Lower leg skin (tissue), 4 donors: ENCODE results near the gene POLR1C. TPM values are rescaled to one million over a fixed set of nuclear protein-coding genes. Genes with fewer than 3 reads are reported as not detected.
A peak's percentile ranks its signal among the peaks of the same experiment; 100 is the strongest.
"Not testable (repeated sequence)": the region's sequence is repeated elsewhere in the genome, so short reads cannot be mapped to it uniquely, and the experiment has no call there.

Experiments used
- DNase-seq, 2 donors: peaks; one replicate each; pipeline ENCODE4 v3.0.0-alpha.2; 2019; ENCODE audit warnings: low spot score in 2 of 2
- H3K4me3 ChIP-seq: fragments of 200-600 bp; sonication (generic); 2 replicates; pipeline ENCODE4 v1.5.1; 2017; ENCODE audit warnings: mild to moderate bottlenecking, low read depth; ENCODE audit not compliant: poor library complexity, severe bottlenecking
- POLR2A ChIP-seq, 2 donors: fragments of 450-650 bp; IDR thresholded peaks; one replicate each; pipeline ENCODE4 v1.6.1; 2016 to 2017; ENCODE audit warnings: antibody characterized with exemption in 2 of 2, mild to moderate bottlenecking in 1 of 2, moderate library complexity in 1 of 2
- WGBS, 2 donors: methylation state at CpG; one replicate each; pipeline ENCODE4 v1.1.5; 2018; 5-methylcytosine and 5-hydroxymethylcytosine counted together
- intact Hi-C: fragments of 100-400 bp; cut with DNase I; formaldehyde crosslinking; loops from one replicate; pipeline ENCODE4 v1.15.0; 2023; ENCODE audit warnings: low total_unique reads
- total RNA-seq, 4 donors: library from RNA; depleted of rRNA; stranded (reverse); fragments of >200 nt; gene quantifications; one replicate each; pipeline ENCODE4 v1.1.0, GENCODE V29; 2016
- TF ChIP-seq, protein P1 (sequence below), 3 donors: fragments of 450-650 bp; IDR thresholded peaks; one replicate each; pipeline ENCODE4 v1.5.1; 2016; ENCODE audit warnings: antibody characterized with exemption in 3 of 3, mild to moderate bottlenecking in 3 of 3, moderate library complexity in 2 of 3

The POLR1C gene
- total RNA-seq, 4 donors from 2014 or later: 29.7 to 38.0 (median 32.4) TPM

DNA sequence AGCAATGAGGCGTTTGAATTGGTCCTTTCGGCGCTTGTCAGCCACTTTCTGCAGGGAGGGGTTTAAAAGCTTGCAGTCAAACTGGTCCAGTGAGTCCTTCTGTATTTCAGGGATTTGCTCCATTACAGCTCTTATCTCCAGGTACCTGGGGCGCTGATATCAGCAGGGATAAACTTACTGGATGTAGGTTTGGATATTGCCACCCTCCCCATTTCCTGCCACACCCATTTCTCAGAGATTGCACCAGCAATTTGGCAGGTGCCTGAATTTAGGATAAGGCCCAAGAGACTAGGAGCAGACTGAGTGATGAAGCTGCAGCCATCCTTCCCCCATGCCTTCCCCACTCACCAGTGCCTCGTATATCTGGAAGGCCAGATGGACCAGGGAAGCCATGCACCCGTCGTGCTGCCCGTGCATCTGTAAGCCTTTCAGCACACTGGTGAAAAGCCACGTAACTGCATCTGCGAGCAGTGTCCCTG is 7.6 kb downstream of the POLR1C start:
- TF ChIP-seq POLR2A (IDR thresholded peaks at IDR 0.05): no peak
- TF ChIP-seq, protein P1, sequence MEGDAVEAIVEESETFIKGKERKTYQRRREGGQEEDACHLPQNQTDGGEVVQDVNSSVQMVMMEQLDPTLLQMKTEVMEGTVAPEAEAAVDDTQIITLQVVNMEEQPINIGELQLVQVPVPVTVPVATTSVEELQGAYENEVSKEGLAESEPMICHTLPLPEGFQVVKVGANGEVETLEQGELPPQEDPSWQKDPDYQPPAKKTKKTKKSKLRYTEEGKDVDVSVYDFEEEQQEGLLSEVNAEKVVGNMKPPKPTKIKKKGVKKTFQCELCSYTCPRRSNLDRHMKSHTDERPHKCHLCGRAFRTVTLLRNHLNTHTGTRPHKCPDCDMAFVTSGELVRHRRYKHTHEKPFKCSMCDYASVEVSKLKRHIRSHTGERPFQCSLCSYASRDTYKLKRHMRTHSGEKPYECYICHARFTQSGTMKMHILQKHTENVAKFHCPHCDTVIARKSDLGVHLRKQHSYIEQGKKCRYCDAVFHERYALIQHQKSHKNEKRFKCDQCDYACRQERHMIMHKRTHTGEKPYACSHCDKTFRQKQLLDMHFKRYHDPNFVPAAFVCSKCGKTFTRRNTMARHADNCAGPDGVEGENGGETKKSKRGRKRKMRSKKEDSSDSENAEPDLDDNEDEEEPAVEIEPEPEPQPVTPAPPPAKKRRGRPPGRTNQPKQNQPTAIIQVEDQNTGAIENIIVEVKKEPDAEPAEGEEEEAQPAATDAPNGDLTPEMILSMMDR (IDR thresholded peaks at IDR 0.05): no peak
- intact Hi-C loops: no loop called here
- peak in 1 of 2 donors; percentile 66 for DNase-seq
- H3K4me3 ChIP-seq: no peak overlapping the region
- WGBS, 2 donors: 61 to 75% methylated on average over 10 of the region's 10 CpGs

DNA sequence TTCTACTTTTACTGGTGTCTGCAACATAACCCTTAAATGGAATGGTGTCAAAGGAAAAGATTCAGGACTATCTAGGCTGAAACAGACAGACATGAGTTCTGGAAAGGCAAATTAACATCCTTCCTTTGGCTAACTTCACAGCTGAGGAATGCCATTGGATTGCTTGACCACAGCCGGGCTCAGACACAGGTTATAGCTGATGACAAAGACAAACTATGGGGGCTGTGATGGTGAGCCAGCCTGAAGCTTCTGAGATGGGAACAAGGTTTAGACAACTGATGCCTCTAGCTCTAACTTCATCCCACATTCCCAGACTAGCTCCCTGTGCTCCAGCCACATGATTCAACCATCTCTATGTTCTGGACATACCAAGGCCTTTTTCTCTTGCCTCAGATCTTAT is 15.3 kb downstream of the POLR1C start:
- TF ChIP-seq, protein P1 (IDR thresholded peaks at IDR 0.05): no peak
- no peak for TF ChIP-seq POLR2A (IDR thresholded peaks at IDR 0.05)
- 92 to 96% methylated on average over 1 of the region's 1 CpG for WGBS, 2 donors
- DNase-seq: no peak
- intact Hi-C loops: no loop called here
- H3K4me3 ChIP-seq: no peak overlapping the region

DNA sequence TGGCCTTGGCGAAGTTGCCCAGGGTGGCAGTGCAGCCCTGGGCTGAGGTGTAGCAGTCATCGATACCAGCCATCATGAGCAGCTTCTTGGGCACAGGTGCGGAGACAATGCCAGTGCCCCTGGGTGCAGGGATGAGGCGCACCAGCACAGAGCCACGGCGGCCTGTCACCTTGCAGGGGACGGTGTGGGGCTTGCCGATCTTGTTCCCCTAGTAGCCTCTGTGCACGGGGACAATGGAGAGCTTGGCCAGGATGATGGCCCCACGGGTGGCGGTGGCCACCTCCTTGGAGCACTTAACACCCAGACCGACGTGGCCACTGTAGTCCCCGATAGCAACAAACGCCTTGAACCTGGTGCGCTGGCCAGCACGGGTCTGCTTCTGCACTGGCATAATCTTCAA is 22.1 kb downstream of the POLR1C start:
- DNase-seq, intact Hi-C loops, H3K4me3 ChIP-seq: not testable (repeated sequence)
- WGBS, 2 donors: 92 to 98% methylated on average over 14 to 15 of the region's 17 CpGs

DNA sequence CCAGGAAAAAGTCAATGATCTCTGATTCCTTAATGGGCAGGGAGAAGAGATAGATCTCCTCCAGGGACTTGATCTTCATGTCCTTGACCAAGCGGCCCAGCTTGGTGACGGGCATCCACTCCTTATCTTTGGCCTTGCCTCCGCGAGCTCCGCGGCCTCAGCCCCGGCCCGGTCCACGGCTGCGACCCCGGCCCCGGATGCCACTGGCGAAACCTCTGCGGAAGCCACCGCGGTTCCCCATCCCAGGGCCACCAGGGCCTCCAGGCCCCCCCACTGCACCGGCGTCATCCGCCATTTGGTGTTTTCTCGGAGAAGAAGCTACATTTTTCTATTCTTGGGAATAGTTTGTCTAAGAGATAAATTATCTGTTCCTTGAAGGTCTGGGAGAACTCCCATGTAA is 22.5 kb downstream of the POLR1C start:
- H3K4me3 ChIP-seq, DNase-seq, intact Hi-C loops: not testable (repeated sequence)
- WGBS, 2 donors: 97 to 98% methylated on average over 20 of the region's 20 CpGs

DNA sequence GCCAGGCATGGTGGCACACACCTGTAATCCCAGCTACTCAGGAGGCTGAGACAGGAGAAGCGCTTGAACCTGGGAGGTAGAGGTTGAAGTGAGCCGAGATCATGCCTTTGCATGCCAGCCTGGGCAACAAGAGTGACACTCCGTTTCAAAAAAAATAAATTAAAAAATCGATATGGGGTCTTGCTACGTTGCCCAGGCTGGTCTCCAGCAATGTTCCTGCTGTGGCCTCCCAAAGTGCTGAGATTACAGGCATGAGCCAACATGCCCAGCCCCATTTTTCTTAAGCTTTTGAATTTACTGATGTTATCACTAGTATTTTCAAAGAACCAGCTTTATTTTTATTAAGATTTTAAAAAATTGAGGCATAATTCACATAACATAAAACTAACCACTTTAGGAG is 23.6 kb downstream of the POLR1C start:
- TF ChIP-seq POLR2A (IDR thresholded peaks at IDR 0.05): no peak
- TF ChIP-seq, protein P1 (IDR thresholded peaks at IDR 0.05): no peak
- no peak overlapping the region for H3K4me3 ChIP-seq
- DNase-seq: no peak
- WGBS, 2 donors: 95% methylated on average over 5 of the region's 5 CpGs
- intact Hi-C loops: no loop called here

DNA sequence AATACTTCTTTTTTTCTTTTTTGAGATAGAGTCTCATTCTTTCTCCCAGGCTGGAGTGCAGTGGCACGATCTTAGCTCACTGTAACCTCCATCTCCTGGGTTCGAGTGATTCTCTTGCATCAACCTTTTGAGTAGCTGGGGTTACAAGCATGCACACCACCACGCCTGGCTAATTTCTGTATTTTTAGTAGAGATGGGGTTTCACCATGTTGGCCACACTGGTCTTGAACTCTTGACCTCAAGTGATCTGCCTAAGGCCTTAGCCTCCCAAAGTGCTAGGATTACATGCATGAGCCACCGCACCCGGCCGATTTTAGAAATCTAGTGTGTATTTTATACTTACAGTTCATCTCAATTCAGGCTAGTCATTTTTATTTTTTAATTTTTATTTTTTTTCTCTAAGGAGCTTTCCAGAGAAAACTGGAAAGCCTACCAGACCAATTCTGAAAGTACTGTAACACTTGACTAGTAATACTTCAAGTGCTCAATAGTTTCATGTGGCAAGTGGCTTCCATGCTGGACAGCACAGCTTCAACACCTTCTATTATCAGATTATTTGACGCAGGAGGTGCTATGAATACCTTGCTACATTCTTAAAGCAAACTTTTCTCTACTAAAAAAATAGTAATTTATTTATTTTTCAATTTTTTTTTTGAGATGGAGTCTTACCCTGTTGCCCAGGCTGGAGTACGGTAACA is 25.0 kb downstream of the POLR1C start:
- DNase-seq: no peak
- H3K4me3 ChIP-seq: no peak overlapping the region
- WGBS, 2 donors: 97 to 98% methylated on average over 8 of the region's 8 CpGs
- TF ChIP-seq, protein P1 (IDR thresholded peaks at IDR 0.05): no peak
- no peak for TF ChIP-seq POLR2A (IDR thresholded peaks at IDR 0.05)
- intact Hi-C loops: no loop called here

DNA sequence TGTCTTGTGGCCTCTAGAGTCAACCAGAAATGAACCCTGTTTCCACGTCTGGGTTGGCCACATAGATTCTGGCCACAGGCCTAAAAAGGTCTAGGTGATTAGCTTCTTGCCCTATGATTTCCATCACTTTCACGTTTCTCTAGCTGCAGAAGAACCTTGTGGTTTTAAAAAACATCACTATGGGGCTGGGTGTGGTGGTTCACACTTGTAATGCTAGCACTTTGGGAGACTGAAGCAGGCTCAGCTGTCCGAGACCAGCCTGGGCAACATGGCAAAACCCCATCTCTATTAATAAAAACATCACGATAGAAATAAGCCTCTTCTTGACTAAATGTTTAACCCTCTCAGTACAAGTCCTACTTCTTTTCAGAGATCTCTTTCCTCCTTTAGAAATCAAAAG is 27.6 kb downstream of the POLR1C start:
- TF ChIP-seq, protein P1 (IDR thresholded peaks at IDR 0.05): no peak
- TF ChIP-seq POLR2A (IDR thresholded peaks at IDR 0.05): no peak
- intact Hi-C loops: no loop called here
- WGBS, 2 donors: 57 to 65% methylated on average over 4 of the region's 4 CpGs
- no peak for DNase-seq
- H3K4me3 ChIP-seq: no peak overlapping the region
